ENCODE results near the gene ARSD.
"Not testable (repeated sequence)": the region's sequence is repeated elsewhere in the genome, so short reads cannot be mapped to it uniquely, and the experiment has no call there.

Gene ARSD

GRCh38 chrX:2928583-2929434, at the start of gene ARSD:
ARSD (minus strand) TSS chrX:2929339; CDS start chrX:2929275, 64 bp downstream.
- no peak for DNase-seq

GRCh38 chrX:2978639-2979038, 49.5 kb upstream of the ARSD start:
- DNase-seq = not testable (repeated sequence)

GRCh38 chrX:2974961-2975360, 45.8 kb upstream of the ARSD start:
- no peak for DNase-seq

GRCh38 chrX:2972391-2972790, 43.3 kb upstream of the ARSD start:
- DNase-seq = no peak

- DNase-seq = no peak
These were observed 39.9 kb upstream of the ARSD start for GRCh38 chrX:2969021-2969420.

- no peak for DNase-seq
These were observed 39.1 kb upstream of the ARSD start for GRCh38 chrX:2967998-2968909.

GRCh38 chrX:2967584-2967983, 38.4 kb upstream of the ARSD start:
- no peak for DNase-seq

GRCh38 chrX:2967012-2967411, 37.9 kb upstream of the ARSD start:
- DNase-seq = no peak

- no peak for DNase-seq
These were observed 36.8 kb upstream of the ARSD start for GRCh38 chrX:2965965-2966364.

GRCh38 chrX:2963992-2964794, 35.1 kb upstream of the ARSD start:
- DNase-seq = not testable (repeated sequence)

- DNase-seq = not testable (repeated sequence)
These were observed 34.3 kb upstream of the ARSD start for GRCh38 chrX:2963449-2963848.

GRCh38 chrX:2962381-2962780, 33.2 kb upstream of the ARSD start:
- no peak for DNase-seq

- DNase-seq = no peak
These were observed 31.8 kb upstream of the ARSD start for GRCh38 chrX:2960861-2961515.

GRCh38 chrX:2958199-2958598, 29.1 kb upstream of the ARSD start:
- DNase-seq = no peak

- DNase-seq = no peak
These were observed 26.7 kb upstream of the ARSD start for GRCh38 chrX:2955838-2956237.

- no peak for DNase-seq
These were observed 26.1 kb upstream of the ARSD start for GRCh38 chrX:2955281-2955680.

GRCh38 chrX:2954541-2954940, 25.4 kb upstream of the ARSD start:
- no peak for DNase-seq

- not testable (repeated sequence) for DNase-seq
These were observed 8.8 kb upstream of the ARSD start for GRCh38 chrX:2937942-2938341.

- no peak for DNase-seq
These were observed 5.9 kb upstream of the ARSD start for GRCh38 chrX:2934715-2935710.

GRCh38 chrX:2933125-2933900, 4.2 kb upstream of the ARSD start:
- no peak for DNase-seq

Data from NCI-H446 treated with DMSO at 0.1 percent for 48 hours (cell line).